GM12878 (cell line): Measurements from ENCODE around the gene LNX2. TPM values are rescaled to one million over a fixed set of nuclear protein-coding genes. Genes with fewer than 3 reads are reported as not detected.
A peak's percentile ranks its signal among the peaks of the same experiment; 100 is the strongest.

ENCODE experiments used
- ATF3 ChIP-seq: IDR thresholded peaks from 2 replicates; pipeline ENCODE4 v1.6.1; 2011; ENCODE audit warnings: low read depth, mild to moderate bottlenecking, low read length, moderate library complexity, borderline replicate concordance; ENCODE audit errors: extremely low read depth
- ATF7 ChIP-seq: fragments of 450-650 bp; IDR thresholded peaks from 2 replicates; pipeline ENCODE4 v1.6.1; 2016; ENCODE audit warnings: low read depth, mild to moderate bottlenecking
- CBFB ChIP-seq: IDR thresholded peaks from 2 replicates; pipeline ENCODE4 v1.6.1; 2016; ENCODE audit warnings: antibody characterized with exemption, low read depth
- FOXK2 ChIP-seq: fragments of 450-650 bp; IDR thresholded peaks from 2 replicates; pipeline ENCODE4 v1.6.1; 2017; ENCODE audit warnings: mild to moderate bottlenecking, moderate library complexity
- FOXM1 ChIP-seq: IDR thresholded peaks from 2 replicates; pipeline ENCODE4 v1.6.1; 2012; ENCODE audit warnings: low read depth, mild to moderate bottlenecking, inconsistent platforms, low read length, moderate library complexity
- GATAD2B ChIP-seq: fragments of 450-650 bp; conservative IDR thresholded peaks from 2 replicates; pipeline ENCODE4 v1.6.1; 2017; ENCODE audit warnings: low read depth, mild to moderate bottlenecking, moderate library complexity
- HDAC6 ChIP-seq: fragments of 200-600 bp; sonication (generic); IDR thresholded peaks from one replicate; pipeline ENCODE4 v1.8.0; 2017; ENCODE audit warnings: antibody characterized with exemption; ENCODE audit not compliant: unreplicated experiment
- HSF1 ChIP-seq: fragments of 150-350 bp; IDR thresholded peaks from 2 replicates; pipeline ENCODE4 v1.6.1; 2014; ENCODE audit warnings: mild to moderate bottlenecking, low read depth, low read length
- MXI1 ChIP-seq: fragments of 150-350 bp; IDR thresholded peaks from 2 replicates; pipeline ENCODE4 v1.6.1; 2011; ENCODE audit warnings: low read depth, mild to moderate bottlenecking, inconsistent platforms, low read length, improper control_type of control experiment
- PAX8 ChIP-seq: fragments of 450-650 bp; IDR thresholded peaks from 2 replicates; pipeline ENCODE4 v1.6.1; 2017; ENCODE audit warnings: mild to moderate bottlenecking, moderate library complexity
- POLR2A ChIP-seq: IDR thresholded peaks from 2 replicates; pipeline ENCODE4 v1.6.1; 2011; ENCODE audit warnings: low read depth, mild to moderate bottlenecking, low read length
- RCOR1 ChIP-seq: conservative IDR thresholded peaks from 2 replicates; pipeline ENCODE4 v1.6.1; 2012; ENCODE audit warnings: low read depth, low read length, improper control_type of control experiment
- SKIL ChIP-seq: fragments of 450-650 bp; IDR thresholded peaks from 2 replicates; pipeline ENCODE4 v1.6.1; 2017; ENCODE audit warnings: mild to moderate bottlenecking, low read depth, inconsistent platforms; ENCODE audit not compliant: poor library complexity, severe bottlenecking
- SMAD1 ChIP-seq: fragments of 450-650 bp; IDR thresholded peaks from 2 replicates; pipeline ENCODE4 v1.6.1; 2018; ENCODE audit warnings: mild to moderate bottlenecking, low read depth; ENCODE audit not compliant: partially characterized antibody
- SREBF2 ChIP-seq: IDR thresholded peaks from 2 replicates; pipeline ENCODE4 v1.6.1; 2012; ENCODE audit warnings: mild to moderate bottlenecking, low read length
- TCF12 ChIP-seq: IDR thresholded peaks from 2 replicates; pipeline ENCODE4 v1.6.1; 2011; ENCODE audit warnings: low read depth, mild to moderate bottlenecking, low read length
- YY1 ChIP-seq: IDR thresholded peaks from 2 replicates; pipeline ENCODE4 v1.6.1; 2011; ENCODE audit warnings: low read depth, mild to moderate bottlenecking, low read length
- ZBTB4 ChIP-seq: fragments of 450-650 bp; formaldehyde crosslinking; IDR thresholded peaks from 2 replicates; pipeline ENCODE4 v1.4.0; 2022; ENCODE audit warnings: mild to moderate bottlenecking, moderate library complexity
- ZNF592 ChIP-seq: fragments of 450-650 bp; IDR thresholded peaks from 2 replicates; pipeline ENCODE4 v1.6.1; 2017; ENCODE audit warnings: mild to moderate bottlenecking, moderate library complexity
- ZNF622 ChIP-seq: fragments of 450-650 bp; IDR thresholded peaks from 2 replicates; pipeline ENCODE4 v1.6.1; 2017; ENCODE audit warnings: mild to moderate bottlenecking, inconsistent platforms
- polyA plus RNA-seq, 11 experiments: library from polyadenylated mRNA; depleted of rRNA in 4 of 11; unstranded in 6 of 11; stranded (reverse) in 5 of 11; fragments of >200 nt; fragmentation: Nextera tagmentation in 4 of 11; fragmentation: Illumina TruSeq in 1 of 11; extraction: Ambion mirVana in 4 of 11; extraction: Trizol in 1 of 11; gene quantifications; 1 replicate in 1 of 11; 2 replicates in 10 of 11; pipeline versions ENCODE4 v1.2.1 to v1.2.3, GENCODE V29; 2011 to 2016; ENCODE audit warnings: inconsistent platforms in 2 of 11, missing spikeins in 2 of 11, low read depth in 1 of 11
- total RNA-seq, 4 experiments: library from RNA; depleted of rRNA in 3 of 4; stranded (reverse); fragments of >200 nt in 3 of 4; fragmentation: Illumina TruSeq in 1 of 4; extraction: Trizol in 1 of 4; gene quantifications; 2 replicates each; pipeline versions ENCODE4 v1.2.1 to v1.2.3, GENCODE V29; 2013 to 2021

LNX2 gene
- total and polyA plus RNA-seq, 10 of the 15 experiments (the other 5 are each of a cell fraction or from before 2014, with no cell fraction given): 1.3 to 7.7 (median 4.4) TPM

- no peak for TF ChIP-seq ZNF592
- 0 out of 2 replicates have a peak, but pooled peaks have one; percentile 19 for TF ChIP-seq YY1
- TF ChIP-seq MXI1: peak; percentile 51
- no peak for TF ChIP-seq RCOR1
- TF ChIP-seq ATF7: 0 out of 2 replicates have a peak, but pooled peaks have one; percentile 17
- TF ChIP-seq PAX8: no peak
- TF ChIP-seq SREBF2: no peak
- no peak for TF ChIP-seq SMAD1
- TF ChIP-seq SKIL: no peak
- no peak for TF ChIP-seq CBFB
- no peak for TF ChIP-seq ZNF622
- no peak for TF ChIP-seq HSF1
- TF ChIP-seq GATAD2B: peak; percentile 93
- TF ChIP-seq ZBTB4 (CRISPR knock-in tag): no peak
- no peak for TF ChIP-seq HDAC6
- TF ChIP-seq TCF12: no peak
- TF ChIP-seq FOXK2: no peak; the same call in 1 of the 2 replicates
- peak; percentile 95 for TF ChIP-seq POLR2A
- TF ChIP-seq FOXM1: no peak
- no peak for TF ChIP-seq ATF3
These were observed 1.2 kb upstream of the LNX2 start, which contains the start of gene POLR1D (continued) for GRCh38 chr13:27621366-27622101.
